MM.1S (cell line): ENCODE measurements around the gene UBE2Q1.

ENCODE experiments used
- DNase-seq: peaks from one replicate; pipeline ENCODE4 v3.0.0-alpha.2; 2015
- H2AFZ ChIP-seq: fragments of 300-600 bp; sonication (generic); 2 replicates; pipeline ENCODE4 v1.6.0; 2016; ENCODE audit warnings: antibody characterized with exemption, low read length
- H3F3A ChIP-seq: fragments of 300-600 bp; sonication (generic); 2 replicates; pipeline ENCODE4 v1.6.1; 2016; ENCODE audit warnings: mild to moderate bottlenecking, antibody characterized with exemption, low read length, moderate library complexity, mixed read lengths; ENCODE audit not compliant: insufficient read depth
- H3K27ac ChIP-seq: fragments of 300-600 bp; sonication (generic); 2 replicates; pipeline ENCODE4 v1.5.1; 2016; ENCODE audit warnings: mild to moderate bottlenecking, low read length
- H3K27me3 ChIP-seq: fragments of 300-600 bp; sonication (generic); replicated peaks from 2 replicates; pipeline ENCODE4 v1.6.0; 2016; ENCODE audit warnings: low read length; ENCODE audit not compliant: insufficient read depth
- H3K36me3 ChIP-seq: fragments of 300-600 bp; sonication (generic); replicated peaks from 2 replicates; pipeline ENCODE4 v1.6.1; 2016; ENCODE audit warnings: mild to moderate bottlenecking, low read length, mixed read lengths; ENCODE audit not compliant: insufficient read depth
- H3K4me1 ChIP-seq: fragments of 300-600 bp; sonication (generic); 2 replicates; pipeline ENCODE4 v1.6.1; 2016; ENCODE audit warnings: low read length, mixed read lengths
- H3K4me2 ChIP-seq: fragments of 300-600 bp; sonication (generic); 2 replicates; pipeline ENCODE4 v1.6.0; 2016; ENCODE audit warnings: low read depth, low read length
- H3K4me3 ChIP-seq: fragments of 300-600 bp; sonication (generic); 2 replicates; pipeline ENCODE4 v1.5.1; 2016; ENCODE audit warnings: low read length, mixed read lengths
- H3K79me2 ChIP-seq: fragments of 300-600 bp; sonication (generic); 2 replicates; pipeline ENCODE4 v1.6.1; 2016; ENCODE audit warnings: mixed run types, low read length, mixed read lengths
- H3K9ac ChIP-seq: fragments of 300-600 bp; sonication (generic); 2 replicates; pipeline ENCODE4 v1.6.1; 2016; ENCODE audit warnings: low read length, mixed read lengths
- H3K9me2 ChIP-seq: fragments of 300-600 bp; sonication (generic); replicated peaks from 2 replicates; pipeline ENCODE4 v1.6.1; 2016; ENCODE audit warnings: mild to moderate bottlenecking, low read length, mixed read lengths; ENCODE audit not compliant: insufficient read depth
- H3K9me3 ChIP-seq: fragments of 300-600 bp; sonication (generic); replicated peaks from 2 replicates; pipeline ENCODE4 v1.6.1; 2016; ENCODE audit warnings: mild to moderate bottlenecking, low read length, mixed read lengths; ENCODE audit not compliant: insufficient read depth
- H4K20me1 ChIP-seq: fragments of 300-600 bp; sonication (generic); 2 replicates; pipeline ENCODE4 v1.6.1; 2016; ENCODE audit warnings: mild to moderate bottlenecking, low read length, moderate library complexity, mixed read lengths; ENCODE audit not compliant: insufficient read depth
- CTCF ChIP-seq: fragments of 300-600 bp; sonication (generic); IDR thresholded peaks from 2 replicates; pipeline ENCODE4 v1.5.1; 2016; ENCODE audit warnings: antibody characterized with exemption, low read length, mixed read lengths
- EZH2 ChIP-seq: fragments of 300-600 bp; sonication (generic); optimal IDR thresholded peaks from 2 replicates; pipeline ENCODE3; 2017; ENCODE audit warnings: low read depth, mild to moderate bottlenecking, antibody characterized with exemption, low read length, mixed read lengths
- EZH2phosphoT487 ChIP-seq: fragments of 300-600 bp; sonication (generic); IDR thresholded peaks from 2 replicates; pipeline ENCODE4 v1.6.1; 2018; ENCODE audit warnings: antibody characterized with exemption, low read length

The UBE2Q1 gene

GRCh38 chr1:154595621-154596020 lies 37.2 kb upstream of the UBE2Q1 start:
- Histone ChIP-seq H3K9ac (no peak overlapping the region), H3K27me3 (no peaks in the 10 kb centered on the region), H3K27ac (no peak overlapping the region), H3K9me2 (no peaks in the 10 kb centered on the region), H3K9me3 (no peaks in the 10 kb centered on the region), H2AFZ (no peak overlapping the region), H3K79me2 (peaks cover 74% of the 10 kb centered on the region), H3K4me3 (no peak overlapping the region), H3K36me3 (peaks cover 33% of the 10 kb centered on the region), H3K4me1 (no peaks in the 10 kb centered on the region), H3K4me2 (no peak overlapping the region), H4K20me1 (peaks cover 8% of the 10 kb centered on the region; the same call in 1 of the 2 replicates), H3F3A (no peaks in the 10 kb centered on the region)
- DNase-seq, result no peak
- TF ChIP-seq CTCF, result no peak
- no peak for TF ChIP-seq EZH2phosphoT487
- no peak for TF ChIP-seq EZH2

- Histone ChIP-seq H4K20me1 (peaks cover 7% of the 10 kb centered on the region; the same call in 1 of the 2 replicates), H3K36me3 (peaks cover 40% of the 10 kb centered on the region), H3K9ac (no peak overlapping the region), H3K27me3 (no peaks in the 10 kb centered on the region), H3K9me3 (no peaks in the 10 kb centered on the region), H3K27ac (no peak overlapping the region), H3F3A (no peaks in the 10 kb centered on the region), H2AFZ (no peak overlapping the region), H3K9me2 (no peaks in the 10 kb centered on the region), H3K4me1 (no peaks in the 10 kb centered on the region), H3K4me2 (no peak overlapping the region), H3K79me2 (peaks cover 69% of the 10 kb centered on the region), H3K4me3 (no peak overlapping the region)
- TF ChIP-seq EZH2 (no peak), EZH2phosphoT487 (no peak), CTCF (no peak)
- no peak for DNase-seq
Measured at GRCh38 chr1:154594811-154595210, 36.3 kb upstream of the UBE2Q1 start.

GRCh38 chr1:154593390-154593789 lies 34.9 kb upstream of the UBE2Q1 start:
- no peaks in the 10 kb centered on the region for H3K4me1 ChIP-seq
- no peak overlapping the region for H3K9ac ChIP-seq
- H3K36me3 ChIP-seq, result peaks cover 48% of the 10 kb centered on the region
- DNase-seq, result no peak
- no peak overlapping the region for H3K4me2 ChIP-seq
- H3F3A ChIP-seq, result no peaks in the 10 kb centered on the region
- peaks cover 59% of the 10 kb centered on the region for H3K79me2 ChIP-seq
- H3K4me3 ChIP-seq, result no peak overlapping the region
- H3K9me2 ChIP-seq, result no peaks in the 10 kb centered on the region
- H3K9me3 ChIP-seq, result no peaks in the 10 kb centered on the region
- TF ChIP-seq EZH2, result no peak
- no peak for TF ChIP-seq CTCF
- no peak for TF ChIP-seq EZH2phosphoT487
- no peaks in the 10 kb centered on the region for H4K20me1 ChIP-seq
- H2AFZ ChIP-seq, result no peak overlapping the region
- H3K27me3 ChIP-seq, result no peaks in the 10 kb centered on the region
- no peak overlapping the region for H3K27ac ChIP-seq
